Measurements from ENCODE around the gene VPS13D.

VPS13D gene

GRCh38 chr1:12552111-12552888 lies 322.5 kb downstream of the VPS13D start:
- no peak for ATAC-seq
- H3K4me3 Mint-ChIP-seq = no peak overlapping the region
- H3K27ac Mint-ChIP-seq = peak overlapping the region; percentile 61
- H3K36me3 Mint-ChIP-seq = no peaks in the 10 kb centered on the region
- no peaks in the 10 kb centered on the region for H3K9me3 Mint-ChIP-seq
- peaks cover 16% of the 10 kb centered on the region for H3K4me1 Mint-ChIP-seq
- no peak for DNase-seq (ENCODE audit: low spot score in 2 of 2)

DNA sequence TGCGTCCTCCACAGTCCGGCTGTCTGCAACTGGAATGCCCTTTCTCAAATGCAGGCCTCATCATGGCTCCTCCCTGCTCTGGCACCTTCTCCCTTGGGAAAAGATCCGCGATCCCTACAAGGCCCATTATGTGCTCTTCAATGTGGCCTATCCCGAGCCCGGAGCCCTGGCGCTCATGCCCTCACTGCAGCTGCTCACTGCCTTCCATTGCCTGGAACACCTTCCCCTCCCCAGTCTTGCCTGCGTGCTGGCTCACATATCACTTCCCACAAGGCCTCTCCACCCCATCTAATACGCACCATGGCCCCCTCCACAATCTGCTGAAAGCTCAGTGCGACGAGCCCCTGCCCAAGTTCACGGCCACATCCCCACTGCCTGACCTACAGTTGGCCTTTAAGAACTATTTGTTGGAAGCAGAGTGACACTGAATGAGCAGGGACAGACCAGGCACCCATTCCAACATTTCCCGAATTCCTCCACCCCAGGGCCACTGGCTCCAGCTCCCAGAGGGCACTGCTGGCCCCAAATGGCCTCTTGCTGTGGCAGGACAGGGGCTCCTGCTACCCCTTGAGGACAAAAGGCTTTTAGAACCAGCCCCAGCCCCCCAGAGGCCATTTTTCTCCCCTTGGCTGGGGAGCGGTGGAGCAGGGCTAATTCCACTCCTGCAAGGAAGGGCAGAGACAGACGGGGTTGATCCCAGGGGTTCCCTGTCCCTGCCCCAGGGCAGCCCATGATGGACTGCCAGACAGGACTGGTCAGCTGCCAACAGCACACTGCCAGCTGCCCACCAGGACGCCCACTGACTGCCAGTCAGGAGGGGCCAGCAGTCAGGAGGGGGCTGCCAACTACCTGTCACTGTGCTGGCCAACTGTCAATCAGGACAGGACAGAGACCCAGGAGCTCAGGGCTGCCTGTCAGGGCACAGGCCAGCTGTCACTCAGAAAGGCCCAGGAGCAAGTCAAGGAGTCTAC lies 323.4 kb downstream of the VPS13D start:
- ATAC-seq (no peak), DNase-seq (ENCODE audit: low spot score in 2 of 2) (no peak)
- Mint-ChIP-seq H3K9me3 (no peaks in the 10 kb centered on the region), H3K36me3 (no peaks in the 10 kb centered on the region), H3K4me3 (no peak overlapping the region), H3K27ac (no peak overlapping the region), H3K4me1 (peaks cover 16% of the 10 kb centered on the region)

DNA sequence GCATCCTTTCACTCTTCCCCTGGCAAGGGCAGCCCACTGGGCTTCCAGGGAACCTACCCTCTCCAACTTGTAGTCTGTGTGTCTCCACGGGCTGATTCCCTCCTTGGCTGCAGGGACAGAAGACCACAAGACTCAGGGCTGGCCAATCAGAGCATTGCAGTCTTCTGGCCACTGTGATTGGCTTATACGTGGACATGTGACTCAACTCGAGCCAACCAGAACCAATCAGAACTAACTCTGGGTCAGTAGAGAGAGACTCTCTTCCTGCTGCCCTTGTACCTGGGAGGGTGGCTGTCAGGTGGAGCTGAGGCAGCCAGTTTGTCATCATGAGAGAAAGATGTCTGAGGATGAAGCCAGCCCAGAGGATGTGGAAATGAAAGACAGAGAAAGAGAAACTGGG lies 324.1 kb downstream of the VPS13D start:
- DNase-seq (ENCODE audit: low spot score in 2 of 2) = no peak
- no peaks in the 10 kb centered on the region for H3K36me3 Mint-ChIP-seq
- H3K4me3 Mint-ChIP-seq = no peak overlapping the region

GRCh38 chr1:12554521-12555305 lies 324.9 kb downstream of the VPS13D start:
- Mint-ChIP-seq H3K9me3 (no peaks in the 10 kb centered on the region), H3K4me1 (peaks cover 12% of the 10 kb centered on the region), H3K4me3 (no peak overlapping the region), H3K36me3 (no peaks in the 10 kb centered on the region), H3K27ac (no peak overlapping the region)
- ATAC-seq = no peak
- no peak for DNase-seq (ENCODE audit: low spot score in 2 of 2)

More for the DNA sequence above, 324.1 kb downstream of the VPS13D start:
- H3K27ac Mint-ChIP-seq = no peak overlapping the region
- H3K4me1 Mint-ChIP-seq = peaks cover 16% of the 10 kb centered on the region
- no peak for ATAC-seq
- H3K9me3 Mint-ChIP-seq = no peaks in the 10 kb centered on the region

DNA sequence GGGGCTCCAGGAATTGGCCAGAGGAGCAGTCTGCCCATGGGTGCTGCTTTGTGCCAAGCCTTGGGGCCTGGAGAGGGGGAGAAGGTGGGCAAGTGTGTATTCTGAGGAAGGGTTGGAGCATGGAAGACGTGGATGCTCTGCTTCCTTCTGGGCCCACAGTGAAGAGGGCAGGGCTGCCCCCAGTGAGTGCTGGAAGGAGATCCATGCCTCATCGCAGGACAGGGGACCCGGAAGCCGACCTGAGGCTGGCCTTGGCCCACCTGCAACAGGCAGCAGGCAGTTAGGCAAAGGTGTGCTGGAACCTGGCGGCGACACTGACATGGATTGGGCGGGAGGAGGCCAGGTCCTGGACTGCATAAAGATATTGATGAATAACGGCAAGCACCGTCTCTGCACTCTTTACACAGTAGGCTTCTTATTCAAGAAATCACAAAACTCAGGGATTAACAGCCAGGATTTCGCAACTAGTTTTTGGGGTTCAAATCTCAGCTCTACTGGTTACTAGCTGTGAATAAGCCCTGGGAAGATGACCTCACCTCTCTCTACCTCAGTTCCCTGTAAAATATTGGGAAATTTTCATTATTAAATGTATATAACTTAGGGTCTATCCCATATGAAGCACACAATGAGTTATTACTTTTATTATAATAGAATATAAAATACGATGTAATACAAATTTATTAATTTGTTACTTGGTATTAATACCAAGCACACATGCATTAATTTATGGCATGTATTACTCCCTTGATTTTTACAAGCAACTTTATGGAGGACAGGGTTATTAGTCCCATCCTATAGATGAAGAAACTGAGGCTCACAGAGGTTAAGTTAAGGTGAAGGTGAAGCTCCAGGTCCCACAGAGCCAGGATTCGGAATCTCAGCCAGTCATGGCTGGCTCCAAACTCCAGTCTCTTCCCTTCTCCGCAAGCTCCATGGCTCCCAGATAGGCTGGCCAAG lies 325.9 kb downstream of the VPS13D start:
- peak overlapping the region; percentile 54 for H3K27ac Mint-ChIP-seq

DNA sequence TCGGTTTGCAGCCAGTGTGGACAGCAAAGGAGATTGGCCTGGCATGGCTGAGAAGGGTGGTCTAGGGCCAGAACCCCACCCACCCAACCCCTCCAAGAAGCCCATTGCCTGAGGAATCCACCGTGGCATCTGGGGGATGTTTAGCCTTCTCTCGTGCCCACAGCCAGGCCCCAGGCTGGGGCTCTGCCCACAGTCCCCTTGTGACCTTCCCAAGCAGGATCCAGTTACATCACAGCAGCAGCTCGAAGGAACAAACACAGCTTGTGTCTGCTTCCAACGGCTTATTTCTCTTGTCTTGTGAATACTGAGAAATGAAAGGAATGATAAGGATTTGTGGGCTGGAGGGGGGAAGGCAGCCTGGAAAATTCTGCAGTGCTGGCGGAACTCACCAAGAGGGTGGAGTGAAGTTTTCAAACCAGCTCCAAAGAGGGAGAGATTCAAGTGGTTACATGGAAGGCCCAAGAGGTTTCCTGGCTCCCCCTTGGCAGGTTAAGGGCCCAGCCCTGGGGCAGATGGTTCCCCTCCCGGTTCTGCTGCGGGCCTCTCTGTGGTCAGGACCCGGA lies 326.6 kb downstream of the VPS13D start:
- ATAC-seq (no peak), DNase-seq (ENCODE audit: low spot score in 2 of 2) (no peak)
- Mint-ChIP-seq H3K9me3 (no peaks in the 10 kb centered on the region), H3K4me3 (no peak overlapping the region), H3K27ac (no peak overlapping the region), H3K36me3 (no peaks in the 10 kb centered on the region), H3K4me1 (peaks cover 10% of the 10 kb centered on the region)

More for the DNA sequence above, 325.9 kb downstream of the VPS13D start:
- ATAC-seq (no peak), DNase-seq (ENCODE audit: low spot score in 2 of 2) (no peak)
- H3K4me1 Mint-ChIP-seq = peaks cover 10% of the 10 kb centered on the region
- H3K36me3 Mint-ChIP-seq = no peaks in the 10 kb centered on the region
- no peak overlapping the region for H3K4me3 Mint-ChIP-seq
- H3K9me3 Mint-ChIP-seq = no peaks in the 10 kb centered on the region

DNA sequence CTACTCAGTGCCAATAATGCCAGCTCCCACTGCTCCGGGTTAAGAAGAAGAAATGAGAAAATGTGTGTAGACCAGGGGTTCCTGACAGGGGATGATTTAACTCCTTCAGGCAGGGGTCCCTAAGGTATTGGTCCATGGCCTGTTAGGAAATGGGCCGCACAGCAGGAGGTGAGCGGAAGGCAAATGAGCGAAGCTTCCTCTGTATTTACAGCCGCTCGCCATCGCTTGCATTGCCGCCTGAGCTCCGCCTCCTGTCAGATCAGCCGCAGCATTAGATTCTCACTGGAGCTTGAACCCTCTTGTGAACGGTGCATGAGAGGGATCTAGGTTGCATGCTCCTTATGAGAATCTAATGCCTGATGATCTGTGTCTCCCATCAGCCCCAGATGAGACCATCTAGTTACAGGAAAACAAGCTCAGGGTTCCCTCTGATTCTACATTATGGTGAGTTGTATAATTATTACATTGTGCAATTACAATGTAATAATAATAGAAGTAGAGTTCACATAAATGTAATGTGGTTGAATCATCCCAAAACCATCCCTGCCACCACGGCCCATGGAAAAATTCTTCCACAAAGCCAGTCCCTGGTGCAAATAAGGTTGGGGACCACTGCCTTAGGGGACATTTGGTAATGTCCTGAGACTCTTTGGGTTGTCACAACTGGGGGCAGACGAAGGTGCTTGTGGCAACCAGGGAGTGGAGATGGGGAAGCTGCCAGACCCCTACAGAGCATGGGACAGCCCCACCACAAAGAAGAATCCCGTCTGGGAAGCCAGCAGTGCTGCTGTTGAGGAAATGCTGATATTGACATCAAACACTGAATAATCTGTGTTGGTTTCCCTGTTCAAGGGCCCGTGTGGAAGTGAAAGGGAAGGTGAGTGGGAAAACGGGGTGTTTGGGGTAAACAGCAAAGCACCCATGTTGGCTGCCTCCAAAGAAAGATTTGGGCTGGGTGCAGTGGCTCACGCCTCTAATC lies 327.4 kb downstream of the VPS13D start:
- H3K36me3 Mint-ChIP-seq = no peaks in the 10 kb centered on the region
- H3K27ac Mint-ChIP-seq = peak overlapping the region; percentile 40
- peaks cover 10% of the 10 kb centered on the region for H3K4me1 Mint-ChIP-seq
- peaks cover 1% of the 10 kb centered on the region for H3K9me3 Mint-ChIP-seq
- ATAC-seq (no peak), DNase-seq (ENCODE audit: low spot score in 2 of 2) (no peak)
- no peak overlapping the region for H3K4me3 Mint-ChIP-seq

- DNase-seq (ENCODE audit: low spot score in 2 of 2) = no peak
- Mint-ChIP-seq H3K27ac (no peak overlapping the region), H3K4me1 (peaks cover 5% of the 10 kb centered on the region), H3K36me3 (peaks cover 6% of the 10 kb centered on the region), H3K9me3 (peaks cover 18% of the 10 kb centered on the region), H3K4me3 (no peak overlapping the region)
- ATAC-seq = no peak
Observed at GRCh38 chr1:12561121-12561520, 331.3 kb downstream of the VPS13D start.

Measured in stimulated activated effector memory CD8-positive, alpha-beta T cell treated with anti-CD3 and anti-CD28 coated beads, Interleukin-12 subunit alpha, Interleukin-12 subunit beta, amount 100 ng/mL, for 72 hours (primary cell).